Transverse colon (tissue), 3 donors: Measurements from ENCODE around the gene FTHL17.

Experiments
- EP300 ChIP-seq: sonication (generic); formaldehyde crosslinking; IDR thresholded peaks from one replicate; pipeline ENCODE4 v1.6.1; 2017; ENCODE audit warnings: antibody characterized with exemption, low read depth
- POLR2A ChIP-seq: fragments of 450-650 bp; IDR thresholded peaks from one replicate; pipeline ENCODE4 v1.6.1; 2016; ENCODE audit warnings: antibody characterized with exemption, mild to moderate bottlenecking, moderate library complexity
- TF ChIP-seq, protein P1 (sequence below), 5 experiments: fragments of 200-600 bp in 3 of 5; fragments of 450-650 bp in 2 of 5; sonication (generic) in 3 of 5; IDR thresholded peaks; 1 replicate in 2 of 5; 2 replicates in 3 of 5; pipeline ENCODE4 v1.5.1; 2016 to 2017; ENCODE audit warnings: antibody characterized with exemption in 5 of 5, inconsistent platforms in 3 of 5, mild to moderate bottlenecking in 2 of 5, moderate library complexity in 1 of 5

DNA sequence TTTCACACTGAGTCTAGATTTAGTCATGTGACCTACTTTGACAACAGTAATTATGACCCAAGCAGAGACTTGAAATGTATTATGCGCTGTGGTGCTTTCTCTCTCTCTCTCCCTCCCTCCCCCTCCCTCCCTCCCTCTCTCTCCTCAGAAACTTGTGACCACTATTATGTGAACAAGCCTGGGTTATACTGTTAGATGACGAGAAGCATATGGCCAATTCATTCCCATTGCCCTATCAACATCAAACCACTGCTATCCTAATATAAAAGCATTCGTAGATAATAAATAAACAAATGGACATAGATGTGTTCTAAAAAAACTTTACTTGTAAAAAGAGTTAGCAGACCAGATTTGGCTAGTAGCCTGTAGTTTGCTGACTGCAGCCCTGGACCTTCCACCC lies 18.2 kb downstream of the FTHL17 start:
- TF ChIP-seq, protein P1, sequence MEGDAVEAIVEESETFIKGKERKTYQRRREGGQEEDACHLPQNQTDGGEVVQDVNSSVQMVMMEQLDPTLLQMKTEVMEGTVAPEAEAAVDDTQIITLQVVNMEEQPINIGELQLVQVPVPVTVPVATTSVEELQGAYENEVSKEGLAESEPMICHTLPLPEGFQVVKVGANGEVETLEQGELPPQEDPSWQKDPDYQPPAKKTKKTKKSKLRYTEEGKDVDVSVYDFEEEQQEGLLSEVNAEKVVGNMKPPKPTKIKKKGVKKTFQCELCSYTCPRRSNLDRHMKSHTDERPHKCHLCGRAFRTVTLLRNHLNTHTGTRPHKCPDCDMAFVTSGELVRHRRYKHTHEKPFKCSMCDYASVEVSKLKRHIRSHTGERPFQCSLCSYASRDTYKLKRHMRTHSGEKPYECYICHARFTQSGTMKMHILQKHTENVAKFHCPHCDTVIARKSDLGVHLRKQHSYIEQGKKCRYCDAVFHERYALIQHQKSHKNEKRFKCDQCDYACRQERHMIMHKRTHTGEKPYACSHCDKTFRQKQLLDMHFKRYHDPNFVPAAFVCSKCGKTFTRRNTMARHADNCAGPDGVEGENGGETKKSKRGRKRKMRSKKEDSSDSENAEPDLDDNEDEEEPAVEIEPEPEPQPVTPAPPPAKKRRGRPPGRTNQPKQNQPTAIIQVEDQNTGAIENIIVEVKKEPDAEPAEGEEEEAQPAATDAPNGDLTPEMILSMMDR (IDR thresholded peaks at IDR 0.05): no peak
- no peak for TF ChIP-seq POLR2A
- no peak for TF ChIP-seq EP300
